ENCODE results near the gene FRMPD4.

FRMPD4 gene

DNA sequence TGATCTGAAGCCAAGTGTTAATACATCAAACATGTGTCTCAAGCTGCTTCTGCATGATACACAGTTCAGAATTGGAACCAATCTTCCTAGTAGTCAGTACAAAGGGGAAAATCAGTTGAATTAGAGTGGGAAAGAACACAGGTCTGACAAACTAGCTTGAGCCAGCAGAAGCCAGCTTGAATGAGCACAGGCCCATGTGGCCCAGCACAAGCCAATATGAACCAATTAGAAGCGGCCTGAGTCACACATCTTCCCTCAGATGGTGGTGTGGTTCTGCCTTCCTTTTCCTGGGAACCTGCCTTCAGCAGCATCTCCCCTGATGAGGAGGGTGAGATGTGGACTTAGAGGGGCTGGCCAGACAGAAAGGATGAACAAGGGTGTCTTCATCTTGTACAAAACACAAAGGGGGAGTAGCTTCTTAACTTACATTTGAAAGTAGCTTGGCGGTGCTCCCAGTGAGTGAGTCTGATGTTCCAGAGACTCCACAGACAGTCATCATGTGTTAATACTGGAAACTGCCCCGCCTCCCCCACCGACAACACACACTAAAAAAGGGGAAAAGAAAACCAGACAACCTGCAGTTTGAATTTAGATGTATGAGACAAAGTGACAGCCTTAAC is 72.0 kb downstream of the FRMPD4 start:
- no peak for DNase-seq (ENCODE audit: low read depth in 2 of 2, low spot score in 1 of 2)

DNA sequence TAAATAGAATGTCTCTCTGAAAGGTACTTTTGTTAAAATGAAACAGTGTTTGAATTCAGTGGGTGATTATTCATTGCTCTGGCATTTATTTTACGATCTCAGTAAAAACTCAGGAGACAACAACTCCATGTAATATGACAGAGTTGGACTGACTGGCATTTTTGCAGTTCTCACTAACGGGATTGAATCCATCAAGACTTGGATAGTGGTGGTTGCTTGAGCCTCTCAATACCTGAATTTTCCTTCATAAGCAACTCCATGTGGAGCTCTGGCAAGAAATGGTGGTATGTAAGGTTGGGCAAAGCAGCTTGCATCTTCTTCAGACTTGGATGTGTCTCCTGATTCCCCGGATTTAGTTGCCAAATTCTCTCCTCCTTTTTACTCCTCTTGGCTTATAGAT is 72.7 kb downstream of the FRMPD4 start:
- no peak for DNase-seq (ENCODE audit: low read depth in 2 of 2, low spot score in 1 of 2)

DNA sequence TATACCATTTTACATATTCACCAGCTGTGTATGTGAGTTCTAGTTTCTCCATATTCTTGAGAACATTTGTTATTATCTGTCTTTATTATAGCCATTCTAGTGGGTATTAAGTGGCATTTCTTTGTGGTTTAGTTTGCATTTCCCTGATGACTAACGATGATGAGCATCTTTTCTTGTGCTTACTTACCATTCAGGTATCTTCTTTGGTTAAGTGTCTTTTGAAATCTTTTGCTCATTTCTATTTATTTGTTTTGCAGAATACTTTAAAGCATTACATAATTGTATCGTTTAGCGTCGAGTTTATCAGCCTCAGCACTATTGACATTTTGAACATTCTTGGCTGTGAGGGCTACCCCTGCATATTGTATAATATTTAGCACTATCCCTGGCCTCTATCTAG is 85.4 kb downstream of the FRMPD4 start:
- no peak for DNase-seq (ENCODE audit: low read depth in 2 of 2, low spot score in 1 of 2)

DNA sequence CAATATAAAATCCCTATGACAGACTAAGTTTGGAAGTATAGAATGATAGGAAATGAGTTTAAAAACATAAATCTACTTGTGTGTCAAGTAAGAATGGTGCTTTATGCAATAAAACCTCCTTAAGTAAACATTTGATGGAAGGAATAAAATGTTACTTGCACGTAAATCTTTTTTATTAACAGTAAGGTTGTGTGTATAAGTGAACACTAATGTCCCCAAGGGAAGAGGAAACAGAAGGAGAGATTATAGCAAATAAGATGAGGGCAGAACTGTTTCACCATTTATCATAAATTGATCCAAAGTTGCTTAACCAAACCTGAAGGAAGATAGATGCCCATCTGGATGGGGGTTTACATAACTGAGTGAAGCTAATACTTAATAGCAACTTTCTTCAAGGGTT is 86.8 kb downstream of the FRMPD4 start:
- DNase-seq (ENCODE audit: low read depth in 2 of 2, low spot score in 1 of 2) = no peak

DNA sequence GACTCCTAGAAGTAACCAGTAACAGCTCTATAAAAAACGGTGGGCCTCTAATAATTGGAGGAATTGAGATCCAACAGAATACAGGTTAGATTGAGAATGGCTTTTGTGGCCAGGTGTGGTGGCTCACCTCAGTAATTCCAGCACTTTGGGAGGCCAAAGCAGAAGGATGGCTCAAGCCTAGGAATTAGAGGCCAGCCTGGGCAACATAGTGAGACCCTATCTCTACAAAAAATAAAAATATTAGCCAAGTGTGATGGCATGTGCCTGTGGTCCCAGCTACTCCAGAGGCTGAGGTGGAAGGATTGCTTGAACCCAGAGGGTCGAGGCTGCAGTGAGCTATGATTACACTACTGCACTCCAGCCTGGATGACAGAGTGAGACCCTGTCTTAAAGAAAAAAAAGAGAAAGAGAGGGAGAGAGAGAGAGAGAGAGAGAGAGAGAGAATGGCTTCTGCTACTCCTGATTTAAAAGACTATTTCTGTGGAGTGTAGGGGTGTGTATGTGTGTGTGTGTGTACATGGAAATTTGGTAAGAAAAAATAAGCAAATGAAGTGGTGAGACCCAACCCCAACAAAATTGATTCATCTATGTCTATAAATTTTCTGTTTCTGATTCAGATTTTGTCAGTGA is 89.3 kb downstream of the FRMPD4 start:
- DNase-seq (ENCODE audit: low read depth in 2 of 2, low spot score in 1 of 2) = no peak

DNA sequence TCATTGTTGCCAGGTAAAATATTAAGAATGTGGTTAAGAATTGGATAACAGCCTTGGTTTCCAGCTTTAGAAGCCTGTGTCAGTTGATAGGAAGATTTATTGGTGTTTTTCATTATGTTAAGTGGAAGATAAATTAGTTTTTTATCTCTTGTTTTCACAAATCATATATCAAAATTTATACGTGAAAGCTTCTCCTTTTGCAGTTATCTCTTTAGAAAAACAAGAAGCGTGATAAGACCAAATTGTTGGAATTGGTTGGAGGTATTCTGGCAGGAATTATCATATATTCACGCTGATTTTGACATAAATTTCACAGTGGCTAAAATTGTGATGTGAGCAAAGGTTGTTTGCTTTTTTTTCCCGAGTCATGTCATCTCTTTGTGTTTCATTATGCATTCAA is 90.6 kb downstream of the FRMPD4 start:
- DNase-seq (ENCODE audit: low read depth in 2 of 2, low spot score in 1 of 2) = no peak

DNA sequence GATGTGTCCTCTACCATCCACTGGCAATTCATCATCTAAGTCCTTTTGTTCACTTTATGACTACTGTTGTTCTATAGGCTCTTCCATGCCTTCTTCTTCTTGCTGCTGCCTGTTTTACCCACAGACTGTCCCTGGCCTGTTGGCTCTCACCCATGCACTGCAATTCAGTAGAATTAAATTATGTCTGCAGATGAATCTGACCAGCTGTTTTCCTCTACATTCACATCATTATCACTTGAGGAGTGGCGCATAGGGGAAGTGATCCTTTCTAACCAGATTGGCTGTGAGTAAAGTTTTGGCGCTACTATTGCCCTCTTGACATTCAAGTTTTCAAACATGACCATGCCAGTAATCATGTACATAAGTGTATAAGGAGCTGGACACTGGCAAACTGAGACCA is 91.7 kb downstream of the FRMPD4 start:
- no peak for DNase-seq (ENCODE audit: low read depth in 2 of 2, low spot score in 1 of 2)

DNA sequence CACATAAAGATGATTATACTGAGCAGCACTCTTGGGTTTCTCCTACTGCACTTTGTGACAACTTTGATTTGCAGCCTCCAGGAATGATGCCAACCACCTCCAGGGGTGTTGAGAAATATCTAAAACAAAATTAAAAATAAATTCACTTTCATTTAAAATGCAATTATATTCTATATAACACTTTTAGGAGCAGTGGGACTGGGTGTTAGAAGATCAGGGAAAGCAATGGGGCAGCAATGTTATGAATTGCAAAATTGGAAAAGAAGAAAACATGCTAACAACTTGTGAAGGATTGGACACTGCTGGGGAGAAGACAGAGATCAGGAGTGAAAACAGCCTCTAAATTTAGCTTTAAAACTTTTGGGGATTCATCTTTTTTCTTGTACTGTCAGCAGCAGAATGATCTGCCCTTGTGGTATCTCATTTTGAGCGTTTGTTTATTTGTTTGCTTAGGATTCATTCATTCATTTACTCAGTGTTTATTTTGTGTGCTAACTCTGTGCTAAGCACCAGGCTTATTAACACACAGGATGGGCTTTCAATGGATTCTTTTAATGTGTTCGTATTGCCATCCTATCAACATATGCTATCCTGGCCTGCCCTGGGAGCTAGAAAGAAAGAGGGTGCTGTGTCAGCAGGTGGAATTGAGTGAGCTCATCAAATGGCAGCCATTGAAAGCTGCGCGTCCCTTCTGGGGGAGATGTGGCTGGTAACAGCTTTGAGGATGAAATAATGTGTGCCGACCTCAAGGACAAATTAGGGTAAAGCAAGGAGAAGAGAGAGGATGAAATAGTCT is 96.5 kb downstream of the FRMPD4 start:
- no peak for DNase-seq (ENCODE audit: low read depth in 2 of 2, low spot score in 1 of 2)

DNA sequence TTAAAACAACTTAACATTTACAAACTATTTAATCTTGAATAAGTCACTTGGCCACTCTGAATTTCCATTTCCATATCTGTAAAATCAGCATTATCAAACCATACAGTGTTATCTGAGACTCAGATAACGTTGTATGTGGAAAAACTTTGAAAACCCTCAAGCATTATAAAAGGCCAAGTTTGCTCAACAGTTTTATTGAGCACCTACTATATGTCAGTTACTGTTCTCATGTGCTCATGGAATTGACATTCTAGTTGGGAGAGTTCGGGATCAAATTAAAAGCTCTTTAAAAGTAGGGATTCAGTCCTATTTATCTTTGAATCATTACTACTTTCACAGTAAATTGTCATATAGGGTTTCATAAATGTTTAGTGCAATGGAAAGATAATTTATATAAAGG is 97.9 kb downstream of the FRMPD4 start:
- DNase-seq (ENCODE audit: low read depth in 2 of 2, low spot score in 1 of 2) = no peak

DNA sequence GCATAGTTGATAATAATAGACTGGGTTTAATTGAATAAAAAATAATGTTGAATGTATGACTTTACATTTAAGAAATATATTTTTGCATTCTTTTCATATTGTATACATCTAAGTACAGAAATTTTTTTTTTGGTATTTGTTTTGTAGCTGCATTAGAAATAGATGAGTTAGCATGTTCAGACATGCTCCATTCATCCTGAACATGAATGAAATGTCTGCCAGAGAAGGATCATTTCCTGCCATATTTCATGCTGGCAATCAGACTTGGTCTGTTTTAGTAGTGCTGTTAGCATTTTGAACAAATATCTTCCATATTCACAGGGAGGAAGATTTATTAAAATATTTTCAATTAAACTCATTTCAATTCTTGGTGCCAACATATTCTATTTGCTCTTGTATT is 98.9 kb downstream of the FRMPD4 start:
- DNase-seq (ENCODE audit: low read depth in 2 of 2, low spot score in 1 of 2) = no peak

DNA sequence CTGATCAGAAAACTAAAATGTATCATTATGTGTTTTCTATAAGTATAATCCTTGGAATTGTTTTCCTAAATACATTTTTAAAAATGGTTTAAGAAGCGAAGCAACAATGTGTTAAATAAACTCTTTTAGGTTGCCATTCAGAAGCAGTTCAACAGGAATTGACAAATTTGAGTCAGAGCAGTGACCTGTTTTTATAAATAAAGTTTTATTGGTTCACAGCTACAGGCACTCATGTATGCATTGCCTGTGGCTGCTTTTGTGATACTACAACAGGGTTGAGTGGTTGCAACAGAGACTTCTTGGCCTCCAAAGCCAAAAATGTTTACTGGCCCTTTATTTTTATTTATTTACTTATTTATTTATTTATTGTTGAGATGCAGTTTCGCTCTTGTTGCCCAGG is 99.5 kb downstream of the FRMPD4 start:
- no peak for DNase-seq (ENCODE audit: low read depth in 2 of 2, low spot score in 1 of 2)

DNA sequence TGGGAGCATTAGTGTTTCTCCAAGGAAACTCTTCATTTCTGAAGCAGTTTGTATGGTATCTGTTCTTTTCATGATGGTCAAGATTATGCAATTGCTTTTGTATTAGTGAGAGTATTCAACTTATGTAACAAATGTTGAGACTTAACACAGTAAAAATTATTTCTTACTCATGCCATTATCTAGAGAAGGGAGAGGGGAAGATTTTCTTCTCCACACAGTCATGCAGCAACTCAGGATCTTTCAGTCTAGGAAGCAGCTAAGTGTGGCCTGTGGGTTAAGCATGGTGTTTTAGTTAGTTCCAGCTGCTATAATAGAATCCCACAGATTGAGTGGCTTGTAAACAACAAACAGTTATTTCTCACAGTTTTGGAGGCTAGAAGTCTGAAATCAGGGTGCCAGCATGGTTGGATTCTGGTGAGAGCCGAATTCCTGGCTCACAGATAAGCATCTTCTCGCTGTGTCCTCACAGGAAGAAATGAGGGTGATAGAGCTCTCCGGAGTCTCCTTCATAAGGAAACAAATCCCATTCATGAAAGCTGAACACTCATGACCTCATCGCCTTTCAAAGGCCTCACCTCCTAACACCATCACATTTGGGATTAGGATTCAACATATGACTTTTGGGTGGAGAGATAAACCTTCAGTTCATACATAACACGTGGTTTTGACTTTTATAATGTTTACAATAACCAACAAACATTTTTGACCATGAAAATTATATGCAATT is 101.2 kb downstream of the FRMPD4 start:
- DNase-seq (ENCODE audit: low read depth in 2 of 2, low spot score in 1 of 2) = no peak

DNA sequence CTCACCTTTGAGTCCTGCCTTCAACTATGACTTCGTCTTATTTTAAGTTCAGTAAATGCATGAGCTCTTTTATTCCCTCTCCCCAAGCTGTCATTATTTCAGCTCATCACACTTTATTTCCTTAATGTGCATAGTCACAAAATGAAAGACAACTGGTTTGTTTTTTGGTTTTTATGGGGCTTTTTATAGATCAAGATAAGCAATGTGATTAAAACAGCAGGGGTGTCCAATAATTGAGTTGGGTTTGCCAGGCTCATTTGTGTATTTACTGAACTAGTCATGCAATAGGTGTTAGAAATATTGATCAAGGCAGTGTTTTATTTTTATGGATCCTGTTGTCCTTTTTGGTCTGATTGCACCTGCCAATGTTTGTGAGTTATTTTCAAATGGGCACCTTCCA is 102.2 kb downstream of the FRMPD4 start:
- DNase-seq (ENCODE audit: low read depth in 2 of 2, low spot score in 1 of 2) = no peak

DNA sequence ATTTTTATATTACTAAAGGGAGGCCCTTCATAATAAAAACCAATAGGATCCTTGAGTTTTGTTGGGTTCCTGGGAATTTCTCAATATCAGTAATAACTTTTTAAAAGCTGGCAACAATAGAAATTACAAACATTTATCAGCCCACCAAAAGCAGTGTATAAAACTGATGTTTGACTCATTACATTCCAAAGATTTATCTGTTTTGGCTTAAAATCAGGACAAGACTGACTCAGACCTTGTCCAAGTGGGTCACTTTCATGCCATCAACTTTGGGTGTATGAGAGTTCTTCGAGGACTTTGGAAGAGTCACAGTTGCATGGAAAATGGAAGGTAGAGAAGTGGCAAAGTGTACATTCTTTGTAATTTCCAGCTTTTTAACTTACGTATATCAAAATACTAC is 102.8 kb downstream of the FRMPD4 start:
- no peak for DNase-seq (ENCODE audit: low read depth in 2 of 2, low spot score in 1 of 2)

DNA sequence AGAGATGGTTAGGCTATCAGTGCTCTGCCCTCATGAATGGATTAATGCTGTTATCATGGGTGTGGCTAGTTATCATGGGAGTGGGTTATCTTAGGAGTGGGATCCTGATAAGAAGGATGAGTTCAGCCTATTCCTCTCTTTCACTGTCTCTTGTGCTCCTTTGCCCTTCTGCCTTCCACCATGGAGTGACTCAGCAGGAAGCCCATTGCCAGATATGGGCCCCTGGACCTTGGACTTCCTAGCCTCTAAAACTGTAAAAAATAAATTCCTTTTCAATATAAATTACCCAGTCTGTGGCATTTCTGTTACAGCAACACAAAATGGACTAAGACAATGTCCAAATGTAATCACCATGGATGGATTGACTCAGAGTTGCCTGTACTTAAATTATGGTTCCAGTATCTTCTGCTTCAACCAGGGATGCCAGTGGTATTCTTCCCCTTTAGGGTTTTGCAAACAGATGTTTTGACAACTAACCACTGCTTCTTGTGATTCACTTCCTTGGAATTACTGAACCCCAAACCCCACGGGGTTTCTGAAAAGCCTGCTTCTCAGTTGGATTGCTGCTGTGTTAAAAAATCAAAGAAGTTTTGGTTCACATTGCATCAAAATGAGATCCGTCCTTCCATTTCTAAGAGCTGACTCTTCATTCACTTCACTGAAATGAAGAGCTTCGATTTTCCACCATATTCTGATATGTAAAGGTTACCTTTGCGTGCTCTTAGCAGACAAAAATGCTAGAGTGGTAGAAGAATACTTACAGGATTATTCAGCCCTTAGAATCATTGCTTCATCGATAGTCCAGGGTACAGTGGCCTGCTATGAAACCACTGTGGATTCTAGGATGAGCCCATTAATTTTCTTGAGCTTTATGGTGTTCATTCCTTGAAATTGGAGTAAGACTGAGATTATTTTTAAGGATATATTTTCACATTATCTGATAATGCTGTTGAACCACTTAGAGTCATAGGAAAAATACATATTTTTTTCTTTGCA is 107.7 kb downstream of the FRMPD4 start:
- no peak for DNase-seq (ENCODE audit: low read depth in 2 of 2, low spot score in 1 of 2)

DNA sequence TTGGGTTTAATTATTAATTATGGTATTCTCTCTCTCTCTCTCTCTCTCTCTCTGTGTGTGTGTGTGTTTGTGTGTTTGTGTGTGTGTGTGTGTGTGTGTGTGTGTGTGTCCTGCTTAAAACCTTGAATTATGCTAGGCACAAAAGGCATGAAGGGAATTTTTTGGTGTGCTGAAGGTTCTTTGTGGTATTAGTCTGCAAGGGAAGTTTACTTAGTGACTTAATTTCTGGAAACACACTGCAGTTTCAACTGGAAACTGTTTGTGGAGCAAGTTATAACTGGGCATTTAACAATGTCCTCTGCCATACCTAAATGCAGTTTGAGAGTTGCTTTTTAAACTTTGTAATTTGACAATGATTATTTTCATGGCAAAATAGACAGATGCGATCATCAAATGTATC is 111.7 kb downstream of the FRMPD4 start:
- no peak for DNase-seq (ENCODE audit: low read depth in 2 of 2, low spot score in 1 of 2)

DNA sequence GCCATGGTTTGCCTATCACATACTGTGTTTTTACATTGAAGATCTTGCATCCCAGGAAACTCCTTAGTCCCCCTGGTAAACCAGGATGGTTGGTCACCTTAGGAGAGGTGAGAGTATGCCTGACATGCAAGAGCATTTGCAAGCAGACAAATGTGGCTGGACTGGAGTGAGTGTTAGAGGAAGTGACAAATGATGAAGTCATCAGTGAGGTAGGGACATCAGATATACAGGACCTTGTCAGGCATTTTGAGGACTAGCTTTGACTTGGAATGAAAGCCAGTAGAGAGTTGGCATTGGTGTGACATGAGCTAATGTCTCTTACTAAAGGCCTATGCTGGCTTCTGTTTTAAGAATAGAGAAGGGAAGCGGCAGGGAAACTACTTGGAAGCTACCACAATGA is 124.9 kb downstream of the FRMPD4 start:
- no peak for DNase-seq (ENCODE audit: low read depth in 2 of 2, low spot score in 1 of 2)

DNA sequence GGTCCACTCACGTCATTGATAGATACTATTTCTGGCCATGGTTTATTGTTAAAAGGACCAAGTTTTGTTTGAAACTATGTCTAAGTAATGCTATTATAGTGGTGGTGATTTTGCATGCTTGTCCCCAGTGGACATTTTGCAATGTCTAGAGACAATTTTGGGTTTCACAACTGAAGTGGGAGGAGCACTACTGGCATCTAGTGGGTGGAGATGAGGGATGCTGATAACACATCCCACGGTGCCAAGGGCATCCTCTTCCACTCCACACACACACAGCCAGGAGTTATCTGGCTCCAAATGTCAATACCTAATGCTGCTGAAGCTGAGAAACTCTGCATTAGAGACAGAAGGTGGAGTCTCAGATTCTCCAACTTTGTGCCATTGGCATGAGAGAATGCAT is 131.2 kb downstream of the FRMPD4 start:
- no peak for DNase-seq (ENCODE audit: low read depth in 2 of 2, low spot score in 1 of 2)

DNA sequence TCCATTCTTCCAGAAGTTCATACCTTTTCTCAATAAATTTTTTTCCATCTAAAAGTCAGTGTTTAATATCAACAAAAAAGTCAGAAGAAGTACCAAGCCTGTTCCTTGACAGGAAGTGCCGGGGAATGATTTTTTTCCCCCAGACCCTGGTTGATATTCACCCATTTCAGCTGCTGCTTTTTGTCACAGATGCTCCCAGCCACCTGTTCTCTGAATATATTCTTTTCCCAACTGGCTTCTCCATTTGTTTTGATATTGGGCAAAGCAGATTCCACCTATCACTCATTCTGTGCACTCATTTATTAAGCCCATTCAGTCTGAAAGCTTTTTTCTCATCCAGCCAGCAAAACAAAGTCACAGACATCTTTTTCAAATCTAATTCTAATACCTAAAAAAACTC is 139.9 kb downstream of the FRMPD4 start:
- no peak for DNase-seq (ENCODE audit: low read depth in 2 of 2, low spot score in 1 of 2)

DNA sequence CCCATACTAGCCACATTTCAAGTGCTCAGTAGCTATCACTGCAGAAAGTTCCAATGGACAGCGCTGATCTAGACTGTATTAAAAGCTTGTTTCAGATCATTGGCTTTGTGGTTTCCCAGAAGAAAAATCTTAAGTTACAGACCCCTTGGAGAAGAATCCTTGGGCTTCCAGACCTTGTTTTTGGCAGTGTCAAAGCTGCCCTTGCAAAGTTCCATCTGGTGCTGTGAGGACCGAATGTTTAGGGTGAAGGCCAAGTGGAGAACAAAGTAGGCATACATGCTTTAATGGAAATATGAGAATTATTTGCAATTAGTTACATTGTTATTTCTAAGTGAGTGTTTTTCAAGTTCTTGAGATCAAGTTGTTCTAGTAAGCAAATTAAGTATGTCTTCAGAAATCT is 144.7 kb downstream of the FRMPD4 start:
- DNase-seq (ENCODE audit: low read depth in 2 of 2, low spot score in 1 of 2) = no peak

Data from stimulated activated CD8-positive, alpha-beta memory T cell treated with anti-CD3 and anti-CD28 coated beads, Interleukin-4, amount 100 ng/mL, for 1 hour (primary cell).